ENCODE measurements around the gene SRRT.
"Not testable (repeated sequence)": the region's sequence is repeated elsewhere in the genome, so short reads cannot be mapped to it uniquely, and the experiment has no call there.

Gene SRRT

GRCh38 chr7:100854899-100855298 lies 20.0 kb upstream of the SRRT start:
- FAIRE-seq = not testable (repeated sequence)

- FAIRE-seq = no peak
These were observed 19.4 kb upstream of the SRRT start for GRCh38 chr7:100855515-100855914.

GRCh38 chr7:100856871-100857282 lies 18.0 kb upstream of the SRRT start:
- FAIRE-seq = no peak

DNA sequence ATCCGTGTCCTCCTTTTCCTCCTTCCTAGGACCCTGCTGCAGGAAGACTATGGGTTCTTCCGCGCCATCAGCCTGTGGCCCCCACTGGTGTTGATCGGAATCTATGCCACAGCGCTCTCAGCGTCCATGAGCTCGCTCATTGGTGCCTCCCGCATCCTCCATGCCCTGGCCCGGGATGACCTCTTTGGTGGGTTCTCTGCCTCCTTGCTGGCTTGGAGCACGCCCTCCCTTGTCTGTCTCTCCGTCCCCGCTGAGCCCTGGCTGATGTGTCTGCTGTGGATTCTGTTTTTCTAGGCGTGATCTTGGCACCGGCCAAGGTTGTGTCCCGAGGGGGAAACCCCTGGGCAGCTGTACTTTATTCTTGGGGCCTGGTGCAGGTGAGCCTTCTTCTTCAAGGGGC lies 15.0 kb upstream of the SRRT start:
- no peak for FAIRE-seq

DNA sequence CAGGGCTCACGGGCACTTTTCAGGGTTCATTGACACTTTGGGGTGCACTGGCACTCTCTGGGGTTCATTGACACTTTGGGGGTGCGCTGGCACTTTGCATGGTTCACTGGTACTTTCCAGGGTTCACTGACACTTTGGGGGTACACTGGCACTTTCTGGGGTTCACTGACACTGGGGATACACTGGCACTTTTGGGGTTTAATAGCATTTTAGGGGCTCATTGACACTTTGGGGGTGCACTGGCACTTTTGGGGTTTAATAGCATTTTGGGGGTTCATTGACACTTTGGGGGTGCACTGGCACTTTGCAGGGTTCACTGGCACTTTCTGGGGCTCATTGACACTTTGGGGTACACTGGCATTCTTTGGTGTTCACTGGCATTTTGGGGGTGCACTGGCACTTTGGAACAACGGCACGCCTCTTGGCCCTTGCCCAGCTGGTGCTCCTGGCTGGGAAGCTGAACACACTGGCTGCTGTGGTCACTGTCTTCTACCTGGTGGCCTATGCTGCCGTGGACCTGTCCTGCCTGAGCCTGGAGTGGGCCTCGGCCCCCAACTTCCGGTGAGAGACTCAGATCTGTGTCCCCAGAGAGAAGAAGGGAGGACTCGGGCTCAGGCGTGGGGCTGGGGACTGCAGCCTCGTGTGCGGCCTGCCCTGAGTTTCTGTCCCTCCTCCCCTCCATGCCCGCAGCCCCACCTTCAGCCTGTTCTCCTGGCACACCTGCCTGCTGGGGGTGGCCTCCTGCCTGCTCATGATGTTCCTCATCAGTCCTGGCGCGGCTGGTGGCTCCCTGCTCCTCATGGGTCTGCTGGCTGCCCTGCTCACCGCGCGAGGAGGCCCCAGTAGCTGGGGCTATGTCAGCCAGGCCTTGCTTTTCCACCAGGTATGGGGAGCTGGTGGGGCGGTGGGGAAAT lies 13.9 kb upstream of the SRRT start:
- FAIRE-seq = no peak

DNA sequence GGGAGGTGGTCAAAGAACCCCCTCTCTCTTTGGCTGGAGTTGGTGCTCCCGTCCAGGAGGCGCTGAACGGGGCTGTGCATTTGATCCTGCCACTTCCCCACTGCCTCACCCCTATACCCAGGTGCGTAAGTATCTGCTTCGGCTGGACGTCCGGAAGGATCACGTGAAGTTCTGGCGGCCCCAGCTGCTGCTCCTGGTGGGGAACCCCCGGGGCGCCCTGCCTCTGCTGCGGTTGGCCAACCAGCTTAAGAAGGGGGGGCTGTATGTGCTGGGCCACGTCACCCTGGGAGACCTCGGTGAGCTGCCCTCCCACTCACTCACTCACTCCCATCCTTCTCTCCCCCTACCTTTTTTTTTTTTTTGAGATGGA lies 13.3 kb upstream of the SRRT start:
- FAIRE-seq = no peak

- FAIRE-seq = no peak
These were observed 11.4 kb upstream of the SRRT start for GRCh38 chr7:100863406-100863950.

- FAIRE-seq = no peak
These were observed 10.5 kb upstream of the SRRT start for GRCh38 chr7:100864263-100864845.

- FAIRE-seq = peak; percentile 34
These were observed 9.5 kb upstream of the SRRT start for GRCh38 chr7:100865372-100865911.

- FAIRE-seq = no peak
These were observed 8.8 kb upstream of the SRRT start for GRCh38 chr7:100865938-100866728.

GRCh38 chr7:100866729-100867039 lies 8.2 kb upstream of the SRRT start:
- no peak for FAIRE-seq

GRCh38 chr7:100867040-100867775 lies 7.7 kb upstream of the SRRT start, which contains the start of gene TRIP6:
TSS of gene TRIP6 (plus strand) at chr7:100867387. CDS start at chr7:100867498, 111 bp downstream.
- FAIRE-seq = peak; percentile 90

GRCh38 chr7:100867776-100868485 lies 7.0 kb upstream of the SRRT start:
- FAIRE-seq = no peak

DNA sequence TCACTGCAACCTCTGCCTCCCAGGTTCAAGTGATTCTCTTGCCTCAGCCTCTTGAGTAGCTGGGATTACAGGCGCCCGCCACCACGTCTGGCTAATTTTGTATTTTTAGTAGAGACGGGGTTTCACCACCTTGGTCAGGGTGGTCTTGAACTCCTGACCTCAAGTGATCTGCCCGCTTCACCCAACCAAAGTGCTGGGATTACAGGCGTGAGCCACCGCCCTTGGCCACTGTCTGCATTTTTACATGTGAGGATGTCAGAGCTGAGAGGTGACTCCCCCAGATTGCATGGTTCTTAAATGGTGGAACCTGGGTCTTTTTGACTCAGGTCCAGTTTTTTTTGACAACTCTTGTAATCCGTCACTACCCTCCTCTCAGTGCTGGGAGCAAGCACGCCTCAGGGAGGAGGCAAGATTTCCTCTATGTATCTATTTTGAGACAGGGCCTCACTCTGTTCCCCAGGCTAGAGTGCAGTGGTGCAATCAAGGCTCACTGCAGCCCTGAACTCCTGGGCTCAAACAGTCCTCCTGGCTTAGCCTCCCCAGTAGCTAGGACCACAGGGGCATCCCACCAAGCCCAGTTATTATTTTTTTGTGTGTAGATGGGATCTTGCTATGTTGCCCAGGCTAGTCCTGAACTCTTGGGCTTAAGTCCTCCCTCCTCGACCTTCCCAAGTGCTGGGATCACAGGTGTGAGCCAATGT lies 1.2 kb upstream of the SRRT start:
- FAIRE-seq = no peak

GRCh38 chr7:100874300-100874576 lies 665 bp upstream of the SRRT start:
- no peak for FAIRE-seq

GRCh38 chr7:100875356-100875751 lies 451 bp downstream of the SRRT start:
- FAIRE-seq = no peak

DNA sequence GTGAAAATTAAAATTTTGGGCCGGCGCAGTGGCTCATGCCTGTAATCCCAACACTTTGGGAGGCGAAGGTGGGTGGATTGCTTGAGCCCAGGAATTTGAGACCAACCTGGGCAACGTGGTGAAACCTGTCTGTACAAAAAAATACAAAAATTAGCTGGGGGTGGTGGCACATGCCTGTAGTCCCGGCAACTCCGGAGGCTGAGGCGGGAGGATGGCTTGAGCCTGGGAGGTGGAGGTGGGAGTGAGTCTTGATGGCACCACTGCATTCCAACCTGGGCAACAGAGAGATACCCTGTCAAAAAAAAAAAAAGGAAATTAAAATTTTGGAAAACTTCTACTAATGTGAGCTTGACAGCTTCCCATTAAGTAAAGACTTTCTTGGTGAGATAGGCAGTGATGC lies 3.1 kb downstream of the SRRT start:
- no peak for FAIRE-seq

- no peak for FAIRE-seq
These were observed 3.8 kb downstream of the SRRT start for GRCh38 chr7:100878685-100879084.

DNA sequence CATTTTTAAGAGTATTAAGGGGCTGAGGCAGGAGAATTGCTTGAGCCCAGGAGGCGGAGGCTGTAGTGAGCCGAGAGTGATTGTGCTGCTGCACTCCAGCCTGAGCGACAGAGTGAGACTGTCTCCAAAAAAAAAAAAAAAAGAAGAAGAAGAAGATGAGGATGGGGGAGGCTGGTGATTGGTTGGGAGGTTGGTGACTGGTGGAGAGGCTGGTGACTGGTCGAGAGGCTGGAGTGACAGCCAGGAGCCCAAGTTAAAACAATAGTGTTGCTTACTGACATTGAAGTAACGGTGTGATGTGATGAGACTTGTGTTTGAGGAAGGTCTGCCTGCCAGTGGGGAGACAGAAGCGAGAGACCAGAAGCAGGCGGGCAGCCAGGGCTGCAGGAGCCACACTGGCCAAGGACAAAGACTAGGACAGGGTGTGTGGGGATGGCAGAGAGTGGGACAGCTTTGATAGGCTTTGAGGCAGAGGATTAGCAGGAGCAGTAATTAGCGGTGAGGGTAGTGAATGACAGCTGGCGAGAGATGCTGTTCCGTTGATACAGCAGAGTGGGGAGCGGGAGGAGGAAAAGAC lies 4.9 kb downstream of the SRRT start:
- FAIRE-seq = no peak

- FAIRE-seq = no peak
These were observed 5.7 kb downstream of the SRRT start for GRCh38 chr7:100880645-100881044.

DNA sequence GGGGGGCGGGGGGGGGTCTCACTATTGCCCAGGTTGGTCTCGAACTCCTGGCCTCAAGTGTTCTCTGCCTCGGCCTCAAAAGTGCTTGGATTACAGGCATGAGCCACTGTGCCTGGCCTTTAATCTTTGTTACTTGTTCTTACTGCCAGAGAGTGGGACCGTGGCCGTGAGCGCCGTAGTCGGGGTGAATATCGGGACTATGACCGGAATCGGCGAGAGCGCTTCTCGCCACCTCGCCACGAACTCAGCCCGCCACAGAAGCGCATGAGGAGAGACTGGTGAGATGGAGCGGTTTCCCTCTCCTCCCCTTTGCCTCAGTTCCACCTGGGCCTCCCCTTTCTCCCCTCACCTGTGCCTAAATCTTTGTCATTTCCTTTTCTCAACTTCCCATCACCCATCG lies 6.2 kb downstream of the SRRT start:
- FAIRE-seq = no peak

All from A204.1 (cell line).